HG03045 (cell line): ENCODE results near the gene TMC7.
"Not testable (repeated sequence)": the region's sequence is repeated elsewhere in the genome, so short reads cannot be mapped to it uniquely, and the experiment has no call there.

Experiments
- ATAC-seq: cut with Tn5 transposase; IDR thresholded peaks from one replicate; pipeline ENCODE4 v1.9.1; 2021; ENCODE audit warnings: mild to moderate bottlenecking, moderate library complexity; ENCODE audit not compliant: unreplicated experiment

TMC7 gene

GRCh38 chr16:18983565-18984434 is at the start of gene TMC7:
TSS of gene TMC7 (plus strand) at chr16:18983934. CDS start at chr16:18984064, 130 bp downstream.
- ATAC-seq = no peak

DNA sequence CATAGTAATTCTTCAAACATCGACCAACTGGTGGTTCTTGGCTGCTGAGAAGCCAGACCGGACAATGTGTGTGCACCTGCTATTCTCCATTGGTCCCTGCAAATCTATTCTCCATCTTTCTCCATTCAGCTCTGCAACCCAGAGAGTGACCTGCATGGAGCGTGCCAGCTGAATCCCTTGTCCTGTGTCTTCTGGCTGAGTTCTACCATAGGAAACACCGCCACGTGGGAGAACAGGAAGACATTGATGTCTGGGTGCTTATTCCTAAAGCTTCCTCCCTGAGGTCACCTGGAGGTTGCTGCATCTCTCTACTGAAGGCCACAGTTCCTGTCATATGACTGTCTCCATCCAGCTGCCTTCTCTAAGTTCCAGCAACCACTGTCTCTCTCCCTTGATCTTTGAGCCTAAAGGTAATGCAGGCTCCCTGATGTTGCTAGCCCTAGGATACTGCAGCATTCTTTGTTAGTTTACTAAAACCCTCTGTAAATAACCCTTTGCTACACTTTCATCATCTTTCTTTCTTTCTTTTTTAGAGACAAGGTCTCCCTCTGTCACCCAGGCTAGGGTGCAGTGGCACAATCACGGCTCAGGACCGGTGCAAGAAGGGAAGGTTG is 46.9 kb upstream of the TMC7 start:
- no peak for ATAC-seq

- no peak for ATAC-seq
These were observed 46.3 kb upstream of the TMC7 start for GRCh38 chr16:18937390-18937789.

- ATAC-seq = no peak
These were observed 44.7 kb upstream of the TMC7 start for GRCh38 chr16:18938986-18939385.

GRCh38 chr16:18941471-18941870 is 42.3 kb upstream of the TMC7 start:
- ATAC-seq = no peak

- no peak for ATAC-seq
These were observed 41.7 kb upstream of the TMC7 start for GRCh38 chr16:18942061-18942460.

DNA sequence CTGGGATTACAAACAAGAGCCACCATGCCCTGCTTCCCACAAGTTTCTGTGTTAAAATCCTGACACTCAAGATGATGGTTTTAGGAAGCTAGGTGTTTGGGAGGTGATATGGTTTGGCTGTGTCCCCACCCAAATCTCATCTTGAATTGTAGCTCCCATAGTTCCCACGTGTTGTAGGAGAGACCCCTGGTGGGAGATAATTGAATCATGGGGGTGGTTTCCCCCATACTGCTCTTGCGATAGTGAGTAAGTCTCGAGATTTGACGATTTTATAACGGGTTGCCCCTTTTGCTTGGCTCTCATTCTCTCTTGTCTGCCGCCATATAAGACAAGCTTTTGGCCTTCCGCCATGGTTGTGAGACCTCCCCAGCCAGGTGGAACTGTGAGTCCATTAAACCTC is 40.3 kb upstream of the TMC7 start:
- ATAC-seq = no peak

DNA sequence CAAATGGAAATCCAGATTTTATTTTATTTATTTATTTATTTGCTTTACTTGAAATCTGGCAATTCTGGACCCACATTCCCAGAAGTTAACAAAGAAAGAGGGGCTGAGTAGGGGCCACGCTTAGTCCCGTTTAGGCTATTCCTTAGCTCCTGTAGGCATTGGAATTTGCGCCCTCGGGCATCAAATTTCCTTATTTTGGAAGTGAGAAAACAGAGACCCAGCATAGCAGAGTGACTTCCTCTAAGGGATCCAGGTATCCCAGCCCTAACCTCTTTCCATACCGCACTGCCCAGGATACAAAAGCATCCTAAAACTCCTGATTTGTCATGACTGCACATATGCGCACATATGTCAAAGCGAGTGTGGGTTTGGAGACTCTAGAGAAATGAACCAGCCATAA is 38.5 kb upstream of the TMC7 start:
- no peak for ATAC-seq

DNA sequence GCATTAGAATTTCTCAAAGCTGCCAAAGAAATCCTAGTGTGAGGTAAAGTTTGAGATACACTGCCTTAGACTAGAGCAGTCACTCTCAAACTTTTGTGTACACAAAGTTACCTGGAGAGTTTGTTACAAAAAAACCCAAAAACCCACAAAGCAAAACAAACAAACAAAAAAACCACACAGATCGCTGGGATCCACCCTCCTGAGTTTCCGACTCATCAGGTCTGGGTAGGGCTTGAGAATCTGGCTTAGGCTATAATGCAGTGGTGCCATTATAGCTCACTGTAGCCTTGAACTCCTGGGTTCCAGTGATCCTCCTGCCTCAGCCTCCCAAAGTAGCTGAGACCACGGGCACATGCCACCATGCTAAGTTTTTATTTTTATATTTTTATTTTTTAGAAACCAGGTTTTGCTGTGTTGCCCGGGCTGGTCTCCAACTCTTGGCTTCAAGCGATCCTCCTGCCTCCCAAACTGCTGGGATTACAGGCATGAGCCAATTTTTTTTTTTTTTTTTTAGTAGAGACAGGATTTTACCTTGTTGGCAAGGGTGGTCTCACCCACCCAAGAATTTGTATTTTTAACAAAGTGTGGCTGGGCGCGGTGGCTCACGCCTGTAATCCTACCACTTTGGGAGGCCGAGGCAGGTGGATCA is 35.2 kb upstream of the TMC7 start:
- no peak for ATAC-seq

GRCh38 chr16:18950469-18951185 is 33.1 kb upstream of the TMC7 start:
- no peak for ATAC-seq

DNA sequence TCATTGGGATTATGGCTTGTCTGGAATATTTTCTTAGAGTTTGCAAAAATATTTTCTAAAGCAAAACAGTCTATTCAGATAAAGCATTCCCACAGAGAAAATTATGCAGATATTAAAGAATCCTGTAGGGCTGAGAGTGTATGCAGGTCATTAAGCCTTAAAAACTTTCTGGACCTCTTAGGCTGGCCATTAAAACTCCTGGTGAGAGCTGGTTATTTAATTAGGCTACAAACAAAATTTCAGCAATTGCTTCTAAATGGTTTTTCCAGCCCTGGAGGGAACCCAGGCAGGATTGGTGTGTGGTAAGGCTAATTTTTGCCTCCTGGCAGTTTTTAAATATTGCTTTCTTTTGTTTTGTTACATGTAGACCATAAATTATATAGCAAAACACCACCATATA is 30.2 kb upstream of the TMC7 start:
- no peak for ATAC-seq

DNA sequence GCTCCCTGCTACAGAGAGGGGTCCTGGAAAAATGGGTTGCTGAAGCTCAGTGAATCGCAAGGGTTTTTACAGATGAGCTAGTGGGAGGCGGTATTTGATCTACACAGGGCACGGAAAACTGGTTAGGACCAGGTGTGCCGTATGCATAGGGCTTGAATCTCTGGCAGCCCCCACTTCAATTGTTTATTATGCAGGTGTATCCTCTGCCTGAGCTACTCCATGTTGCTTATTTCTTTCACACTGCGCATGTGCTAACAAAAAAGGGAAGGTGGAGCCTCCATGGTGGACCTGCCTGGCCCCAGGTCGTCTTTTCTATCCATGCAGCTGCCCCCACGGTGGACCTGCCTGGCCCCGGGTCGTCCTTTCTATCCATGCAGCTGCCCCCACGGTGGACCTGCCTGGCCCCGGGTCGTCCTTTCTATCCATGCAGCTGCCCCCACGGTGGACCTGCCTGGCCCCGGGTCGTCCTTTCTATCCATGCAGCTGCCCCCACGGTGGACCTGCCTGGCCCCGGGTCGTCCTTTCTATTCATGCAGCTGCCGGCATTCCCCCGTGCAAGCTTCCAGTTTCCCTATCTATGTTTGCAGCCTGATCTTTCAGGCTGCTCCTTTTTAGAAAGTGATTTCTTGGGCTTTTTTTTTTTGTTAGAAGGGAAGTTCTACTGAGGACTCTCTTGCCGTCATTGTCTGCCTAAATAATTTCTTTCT is 27.7 kb upstream of the TMC7 start:
- ATAC-seq = not testable (repeated sequence)

GRCh38 chr16:18956658-18957241 is 27.0 kb upstream of the TMC7 start:
- ATAC-seq = not testable (repeated sequence)

DNA sequence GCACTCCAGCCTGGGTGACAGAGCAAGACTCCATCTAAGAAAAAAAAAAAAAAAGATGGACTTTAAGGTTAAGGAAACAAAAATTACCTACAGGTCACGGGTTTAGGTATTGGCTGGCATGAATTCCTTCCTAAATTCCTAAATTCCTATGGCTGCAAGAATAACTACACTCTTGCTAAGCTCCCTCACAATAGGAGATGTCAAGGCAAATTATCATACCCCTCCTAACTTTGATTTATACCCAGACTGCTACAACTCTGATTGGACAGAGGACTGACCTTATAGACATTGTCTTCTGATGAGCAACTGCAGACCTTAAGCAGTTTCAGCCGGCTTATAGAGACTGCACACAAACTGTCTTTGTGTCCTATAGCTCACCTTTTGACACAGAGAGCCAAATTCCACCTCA is 25.1 kb upstream of the TMC7 start:
- ATAC-seq = no peak

DNA sequence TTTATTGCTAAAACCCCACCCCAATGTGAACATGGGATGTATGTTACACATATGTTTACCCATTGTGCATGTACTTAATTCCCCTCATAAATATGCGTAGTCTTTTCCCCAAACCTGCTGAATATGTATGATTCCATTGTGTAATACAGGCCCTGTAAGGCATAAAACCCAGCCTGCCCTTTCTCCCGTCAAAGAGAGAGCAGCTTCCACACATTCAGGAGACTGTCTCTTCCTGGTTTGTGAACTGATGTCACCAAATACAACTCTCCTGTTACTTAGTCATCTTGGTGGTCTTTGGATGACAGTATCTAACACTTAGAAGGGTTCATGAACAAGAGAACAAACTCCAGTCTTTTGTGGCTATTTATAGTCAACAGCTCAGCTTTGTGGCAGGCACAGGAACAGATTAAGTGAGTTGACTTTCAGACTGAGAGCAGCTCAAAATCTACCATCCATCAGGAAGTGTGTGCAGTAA is 24.7 kb upstream of the TMC7 start:
- no peak for ATAC-seq

DNA sequence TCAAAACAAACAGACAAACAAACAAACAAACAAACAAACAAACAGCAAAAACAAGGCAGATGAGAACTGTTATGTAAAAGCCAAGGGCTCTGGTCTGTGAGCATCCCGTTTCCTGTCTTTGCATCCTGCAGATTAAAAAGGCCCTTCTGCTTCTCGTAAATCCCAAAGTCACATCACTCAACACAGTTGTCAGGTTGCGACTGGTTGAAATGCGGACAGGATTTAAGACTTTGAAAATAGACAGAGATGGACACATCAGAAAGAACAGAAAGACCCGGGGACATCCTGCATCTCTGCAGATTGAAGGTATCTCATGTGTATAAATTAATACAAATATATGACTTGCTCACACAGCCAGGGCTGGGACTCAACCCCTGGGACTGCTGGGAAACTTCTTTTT is 18.2 kb upstream of the TMC7 start:
- ATAC-seq = no peak

DNA sequence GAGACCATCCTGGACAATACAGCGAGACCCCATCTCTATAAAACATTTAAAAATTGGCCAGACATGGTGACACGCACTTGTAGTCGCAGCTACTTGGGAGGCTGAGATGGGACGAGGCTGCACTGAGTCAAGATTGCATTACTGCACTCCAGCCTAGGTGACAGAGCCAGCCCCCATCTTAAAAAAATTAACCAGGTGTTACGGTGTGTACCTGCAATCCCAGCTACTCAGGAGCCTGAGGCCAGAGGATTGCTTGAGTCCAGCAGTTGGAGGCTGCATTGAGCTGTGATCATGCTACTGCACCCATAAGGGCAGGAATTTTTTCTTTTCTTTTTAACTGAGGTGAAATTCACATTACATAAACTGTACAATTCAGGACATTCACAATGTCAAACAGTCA is 16.9 kb upstream of the TMC7 start:
- no peak for ATAC-seq

DNA sequence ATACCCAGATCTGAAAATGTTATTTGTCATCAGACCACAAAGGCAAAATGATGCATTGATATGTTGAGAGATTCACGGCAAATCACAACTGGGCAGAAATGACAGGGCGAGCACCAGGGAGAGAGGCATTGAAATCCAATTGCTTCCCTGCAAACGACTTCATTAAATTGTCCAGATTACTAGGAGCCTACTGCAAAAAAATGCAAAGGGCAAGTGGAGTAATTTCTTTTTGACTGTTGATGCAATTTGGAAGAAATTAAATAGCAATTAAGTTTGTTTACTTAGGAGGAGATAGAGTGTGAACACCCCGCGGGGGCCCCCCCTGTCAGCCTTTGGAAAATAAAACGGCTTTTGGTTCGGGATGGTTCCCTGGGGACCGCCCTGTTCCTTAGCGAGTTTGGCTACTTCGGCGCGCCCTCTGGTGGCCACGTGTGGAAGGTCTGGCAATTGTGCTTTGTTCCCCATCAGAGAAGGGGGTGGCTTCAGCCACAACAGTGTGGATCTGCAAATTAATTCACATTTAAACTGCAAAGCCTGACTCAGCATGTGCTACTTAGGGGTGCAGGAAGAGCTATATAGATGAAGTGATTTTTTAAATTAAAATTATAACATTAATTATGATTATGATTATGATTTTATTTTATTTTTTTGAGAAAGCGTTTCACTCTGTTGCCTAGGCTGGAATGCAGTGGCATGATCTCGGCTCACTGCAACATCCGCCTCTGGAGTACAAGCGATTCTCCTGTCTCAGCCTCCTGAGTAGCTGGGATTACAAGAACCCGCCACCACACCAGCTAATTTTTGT is 14.5 kb upstream of the TMC7 start:
- ATAC-seq = no peak

DNA sequence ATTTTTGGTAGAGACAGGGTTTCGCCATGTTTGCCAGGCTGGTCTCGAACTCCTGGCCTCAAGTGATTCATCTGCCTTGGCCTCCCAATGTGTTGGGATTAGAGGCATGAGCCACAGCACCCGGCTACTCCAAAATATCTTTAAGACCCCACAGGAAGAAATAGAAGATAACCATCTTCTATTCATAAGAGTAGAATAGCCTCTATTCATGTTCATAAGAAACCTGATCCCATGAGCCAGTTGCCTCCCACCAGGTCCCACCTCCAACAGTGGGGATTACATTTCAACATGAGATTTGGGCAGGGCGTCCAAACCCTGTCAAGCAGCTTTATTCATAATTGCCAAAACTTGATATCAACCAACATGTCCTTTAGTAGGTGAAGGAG is 13.9 kb upstream of the TMC7 start:
- no peak for ATAC-seq
